Measurements from ENCODE around the gene RNASE11.

DNA sequence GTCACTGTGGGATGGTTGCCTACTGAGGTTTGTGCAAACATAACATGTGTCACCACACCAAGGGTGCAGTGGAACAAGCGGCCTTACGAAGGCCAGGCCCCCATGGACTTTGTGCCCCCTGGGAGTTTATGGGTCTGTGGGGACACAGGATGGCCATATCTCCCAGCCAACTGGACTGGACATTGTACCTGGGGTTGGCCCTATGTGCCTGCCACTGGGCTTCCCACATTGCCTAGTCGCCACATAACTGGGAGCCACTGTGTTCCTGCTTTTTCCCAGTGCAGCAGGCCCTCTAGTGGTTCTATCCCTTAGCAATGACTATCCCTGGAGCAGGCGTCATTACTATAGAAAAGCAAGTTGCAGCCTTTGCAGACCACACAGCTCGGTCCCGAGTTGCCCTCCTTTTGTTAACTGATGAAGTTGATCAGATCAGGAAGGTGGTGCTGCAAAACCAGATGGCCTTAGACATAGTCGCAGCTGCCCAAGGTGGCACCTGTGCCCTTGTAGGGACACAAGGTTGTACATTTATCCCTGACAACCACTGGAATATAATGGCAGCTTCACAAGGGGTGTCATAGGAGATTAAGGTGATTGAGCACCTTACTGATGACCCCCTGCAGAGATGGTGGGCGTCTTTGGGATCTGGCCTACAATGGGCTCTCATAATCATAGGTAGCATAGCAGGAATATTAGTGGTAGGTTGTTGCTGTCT lies 18.5 kb upstream of the RNASE11 start:
- TF ChIP-seq, protein P1, sequence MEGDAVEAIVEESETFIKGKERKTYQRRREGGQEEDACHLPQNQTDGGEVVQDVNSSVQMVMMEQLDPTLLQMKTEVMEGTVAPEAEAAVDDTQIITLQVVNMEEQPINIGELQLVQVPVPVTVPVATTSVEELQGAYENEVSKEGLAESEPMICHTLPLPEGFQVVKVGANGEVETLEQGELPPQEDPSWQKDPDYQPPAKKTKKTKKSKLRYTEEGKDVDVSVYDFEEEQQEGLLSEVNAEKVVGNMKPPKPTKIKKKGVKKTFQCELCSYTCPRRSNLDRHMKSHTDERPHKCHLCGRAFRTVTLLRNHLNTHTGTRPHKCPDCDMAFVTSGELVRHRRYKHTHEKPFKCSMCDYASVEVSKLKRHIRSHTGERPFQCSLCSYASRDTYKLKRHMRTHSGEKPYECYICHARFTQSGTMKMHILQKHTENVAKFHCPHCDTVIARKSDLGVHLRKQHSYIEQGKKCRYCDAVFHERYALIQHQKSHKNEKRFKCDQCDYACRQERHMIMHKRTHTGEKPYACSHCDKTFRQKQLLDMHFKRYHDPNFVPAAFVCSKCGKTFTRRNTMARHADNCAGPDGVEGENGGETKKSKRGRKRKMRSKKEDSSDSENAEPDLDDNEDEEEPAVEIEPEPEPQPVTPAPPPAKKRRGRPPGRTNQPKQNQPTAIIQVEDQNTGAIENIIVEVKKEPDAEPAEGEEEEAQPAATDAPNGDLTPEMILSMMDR (IDR thresholded peaks at IDR 0.05; ENCODE audit: low read depth, low read length) = peak; percentile 67
- no peak for TF ChIP-seq POLR2A (IDR thresholded peaks at IDR 0.05; ENCODE audit: extremely low read depth, insufficient read length)
